ENCODE results near the gene SLIT3. TPM values are rescaled to one million over a fixed set of nuclear protein-coding genes. Genes with fewer than 3 reads are reported as not detected.

The SLIT3 gene
- total RNA-seq, 1 experiment from 2014 or later: 0.92 TPM

GRCh38 chr5:169242849-169243186 lies 58.1 kb downstream of the SLIT3 start:
- H3K4me1 Mint-ChIP-seq: no peaks in the 10 kb centered on the region
- H3K27ac Mint-ChIP-seq: no peak overlapping the region
- TF ChIP-seq CTCF (conservative IDR thresholded peaks at IDR 0.05): no peak
- Histone ChIP-seq H4K5ac (ENCODE audit: insufficient read length, low read depth, low read length) (no peak overlapping the region), H3K14ac (ENCODE audit: insufficient read depth, low read length) (no peak overlapping the region), H3K79me1 (ENCODE audit: insufficient read depth, low read depth, low read length, poor library complexity, severe bottlenecking) (no peaks in the 10 kb centered on the region), H3K4me1 (ENCODE audit: insufficient read depth, low read length) (no peaks in the 10 kb centered on the region), H3T11ph (ENCODE audit: low read length) (no peak overlapping the region), H3K9ac (ENCODE audit: extremely low read depth, insufficient read length, low read length) (no peak overlapping the region), H4K20me1 (ENCODE audit: control insufficient read depth, insufficient read depth, insufficient read length) (no peaks in the 10 kb centered on the region), H3K79me2 (ENCODE audit: insufficient read depth, low read length) (no peaks in the 10 kb centered on the region), H3K4me2 (ENCODE audit: insufficient read depth, insufficient read length, low read length) (no peak overlapping the region), H2AK5ac (ENCODE audit: insufficient read length, low read length) (no peak overlapping the region), H4K8ac (replicated peaks; ENCODE audit: insufficient read length, low read depth, low read length) (no peak overlapping the region), H3K9me3 (ENCODE audit: control insufficient read depth, low read depth, low read length) (no peaks in the 10 kb centered on the region), H2BK20ac (ENCODE audit: low read depth, low read length, poor library complexity, severe bottlenecking) (no peak overlapping the region), H2AFZ (ENCODE audit: low read length) (no peak overlapping the region), H2BK120ac (ENCODE audit: low read depth, low read length, poor library complexity, severe bottlenecking) (no peak overlapping the region), H3K4ac (ENCODE audit: low read depth, low read length) (no peak overlapping the region), H3K27ac (ENCODE audit: insufficient read length, low read depth, low read length) (no peak overlapping the region), H2BK5ac (ENCODE audit: insufficient read length, low read length) (no peak overlapping the region), H3K56ac (ENCODE audit: insufficient read length, low read depth, low read length) (no peak overlapping the region), H3K27me3 (ENCODE audit: insufficient read depth, low read length) (no peaks in the 10 kb centered on the region), H3K23ac (ENCODE audit: insufficient read length, low read depth, low read length) (no peak overlapping the region), H3K23me2 (ENCODE audit: insufficient read length, low read depth, low read length, poor library complexity, severe bottlenecking) (no peaks in the 10 kb centered on the region), H3K18ac (ENCODE audit: insufficient read length, low read depth, low read length) (no peak overlapping the region), H2BK12ac (ENCODE audit: insufficient read length, low read depth, low read length) (no peak overlapping the region), H2BK15ac (ENCODE audit: low read depth, low read length) (no peak overlapping the region), H4K91ac (ENCODE audit: insufficient read length, low read depth, low read length) (no peak overlapping the region)
- peaks cover 3 to 16% of the 10 kb centered on the region in 2 experiments; a peak in 3 of 5 replicates for H3K9me3 Mint-ChIP-seq
- H3K36me3 Mint-ChIP-seq (ENCODE audit: insufficient read depth in 1 of 3, low read depth in 3 of 3): no peaks in the 10 kb centered on the region
- no peak for DNase-seq
- no CpG with 5 or more reads among the region's 2 CpGs for WGBS (ENCODE audit: extremely low coverage, insufficient read length, low lambda C conversion rate)
- no peak overlapping the region for H3K4me3 Mint-ChIP-seq
- peaks cover 14% of the 10 kb centered on the region for H3K27me3 Mint-ChIP-seq (ENCODE audit: low read depth)
